Heart right ventricle (tissue), 16 donors: ENCODE data around the gene FAM43B. TPM values are rescaled to one million over a fixed set of nuclear protein-coding genes. Genes with fewer than 3 reads are reported as not detected.

Source experiments
- ATAC-seq, 8 donors: fragments of 200-7000 bp; cut with Tn5 transposase; one replicate each; pipeline ENCODE4 v1.9.1; 2020; ENCODE audit warnings: mild to moderate bottlenecking in 8 of 8, moderate library complexity in 8 of 8, moderate number of reproducible peaks in 1 of 8
- DNase-seq, 2 donors: peaks; one replicate each; pipeline ENCODE4 v3.0.0-alpha.2; 2020
- H3K27ac ChIP-seq, 10 donors: fragments of 200-600 bp; sonication (generic) in 2 of 10; one replicate each; pipeline versions ENCODE4 v1.5.0 to v1.8.0; 2020 to 2022; ENCODE audit warnings: mild to moderate bottlenecking in 3 of 10
- H3K27me3 ChIP-seq, 7 donors: fragments of 200-600 bp; one replicate each; pipeline ENCODE4 v1.8.0; 2021 to 2022; ENCODE audit warnings: mild to moderate bottlenecking in 2 of 7
- H3K36me3 ChIP-seq, 9 donors: fragments of 200-600 bp; sonication (generic) in 1 of 9; one replicate each; pipeline versions ENCODE4 v1.5.0 to v1.8.0; 2020 to 2022; ENCODE audit warnings: mild to moderate bottlenecking in 2 of 9
- H3K4me1 ChIP-seq, 9 donors: fragments of 200-600 bp; sonication (generic) in 1 of 9; one replicate each; pipeline versions ENCODE4 v1.5.0 to v1.8.0; 2020 to 2022; ENCODE audit warnings: mild to moderate bottlenecking in 4 of 9
- H3K4me3 ChIP-seq, 10 donors: fragments of 200-600 bp; sonication (generic) in 2 of 10; one replicate each; pipeline versions ENCODE4 v1.5.0 to v1.8.0; 2020 to 2022; ENCODE audit warnings: mild to moderate bottlenecking in 7 of 10, moderate library complexity in 2 of 10
- H3K9me3 ChIP-seq, 11 donors: fragments of 200-600 bp in 10 of 11; sonication (generic) in 2 of 11; one replicate each; pipeline versions ENCODE4 v1.5.0 to v1.8.0; 2013 to 2022; ENCODE audit warnings: mild to moderate bottlenecking in 2 of 11, control low read depth in 1 of 11, moderate library complexity in 1 of 11
- WGBS, 2 donors: extraction: QIAGEN DNeasy Blood & Tissue Kit; methylation state at CpG; one replicate each; pipeline ENCODE4 v1.1.7; 2013; ENCODE audit warnings: inconsistent platforms in 1 of 2; 5-methylcytosine and 5-hydroxymethylcytosine counted together
- intact Hi-C, 10 donors: fragments of 100-400 bp; cut with DNase I; formaldehyde crosslinking; loops; one replicate each; pipeline versions ENCODE4 v1.11.1 to v1.14.2; 2022
- polyA plus RNA-seq, 2 donors: library from polyadenylated mRNA; stranded (reverse); fragments of 200-250 nt; gene quantifications; one replicate each; pipeline ENCODE4 v1.2.3, GENCODE V29; 2013
- total RNA-seq, 10 donors: library from RNA; stranded (reverse); fragmentation: NEBNext Ultra II Directional in 3 of 10; extraction: Animal tissue kit (Norgen Biotek cat#: 25700) in 3 of 10; gene quantifications; one replicate each; pipeline versions ENCODE4 v1.2.1 to v1.2.4, GENCODE V29; 2021 to 2023
- TF ChIP-seq, protein P1 (sequence below), 9 donors: fragments of 200-600 bp; sonication (generic) in 2 of 9; IDR thresholded peaks; one replicate each; pipeline versions ENCODE4 v1.5.0 to v1.8.0; 2021 to 2022; ENCODE audit warnings: antibody characterized with exemption in 9 of 9, mild to moderate bottlenecking in 5 of 9, moderate library complexity in 1 of 9
- donor health status: Arrhythmogenic right ventricular cardiomyopathy.
- donor health status: ischemic (EF 13 %, LVEDD 7.1; RV severe dilation, severe dysfunction).
- donor health status: healthy with polysubstance abuse.
- donor health status: DM: no; HTN: yes; CAD: no.
- donor health status: DM: no; HTN: no; CAD: no.
- donor health status: ischemic (EF 25% LVEDD 6.9; RV normal size, moderate dysfunction).
- donor health status: ischemic (EF 25% LVEDD 5.7; RV mildly dilated, moderate dysfunction).
- donor health status: healthy.
- donor health status: DM: yes; HTN: yes; CAD: no.
- donor health status: Ischemic cardiomyopathy.
- donor health status: ischemic (EF 35%, LVEDD 5.7; RV mildly dilated, moderate dysfunction).
- donor health status: nonischemic (EF 11% LVEDD 7.7; RV severe dilation, severe dysfunction).
- donor health status: DM: yes; HTN: yes; CAD: no.
- donor health status: PGD.
- donor health status: ischemic (EF 29% LVEDD 5.4; RV normal size, mild dysfunction).
- donor health status: nonischemic (EF 23%, LVEDD 6.1; RV moderate dilation, normal function).

FAM43B gene
- total and polyA plus RNA-seq, 12 donors, result 1.0 to 16.3 (median 2.3) TPM

DNA sequence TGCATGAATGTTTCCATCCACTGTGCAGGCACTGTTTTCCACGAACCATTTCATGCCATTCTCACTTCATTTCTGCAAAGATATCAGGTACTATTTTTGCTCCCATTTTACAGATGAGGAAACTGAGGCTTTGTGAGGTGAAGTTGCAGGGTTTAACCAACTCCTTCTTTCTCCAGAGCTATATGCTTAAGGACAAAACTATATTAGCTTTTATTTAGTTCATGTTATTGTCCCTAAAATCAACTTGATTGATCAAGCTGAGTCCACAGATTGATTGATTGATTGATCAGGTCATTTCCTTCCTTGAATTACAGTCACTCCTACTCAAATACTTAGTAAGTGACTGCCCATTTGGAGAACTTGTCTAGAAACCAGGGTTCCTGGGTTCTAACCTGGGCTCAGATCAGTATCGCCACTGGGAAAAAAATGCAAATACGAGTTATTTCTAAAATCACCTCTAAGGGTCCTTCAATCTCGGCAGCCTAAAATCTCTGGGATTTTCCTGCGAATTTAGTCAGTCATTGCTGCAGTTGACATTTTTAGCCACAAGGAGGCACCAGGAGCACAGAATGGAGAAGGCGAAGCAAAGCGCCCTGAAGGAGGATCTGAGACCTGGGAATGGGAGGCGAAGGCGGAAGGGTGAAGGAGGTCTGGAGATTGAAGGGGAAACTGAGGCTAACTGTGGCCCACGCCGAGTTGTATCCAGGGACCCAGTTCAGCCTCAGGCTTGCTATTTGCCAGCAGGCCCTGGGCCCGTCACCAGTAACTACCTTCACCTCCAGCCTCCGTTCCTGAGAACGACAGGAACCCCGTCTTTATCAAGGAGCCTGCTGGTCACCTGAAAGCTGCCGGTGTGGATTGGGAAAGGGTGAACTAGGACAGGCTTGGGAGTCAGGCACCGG lies 30.2 kb upstream of the FAM43B start:
- Histone ChIP-seq H3K4me3 (peak overlapping the region in 1 of 10 donors; percentile 17), H3K36me3 (no peaks in the 10 kb centered on the region), H3K27me3 (peaks cover 0 to 15% (median 0%) of the 10 kb centered on the region in 7 donors), H3K27ac (no peak overlapping the region), H3K9me3 (no peaks in the 10 kb centered on the region), H3K4me1 (peaks cover 0 to 7% (median 0%) of the 10 kb centered on the region in 9 donors)
- peak; percentile 58 to 81 (median 72) for ATAC-seq
- TF ChIP-seq, protein P1, sequence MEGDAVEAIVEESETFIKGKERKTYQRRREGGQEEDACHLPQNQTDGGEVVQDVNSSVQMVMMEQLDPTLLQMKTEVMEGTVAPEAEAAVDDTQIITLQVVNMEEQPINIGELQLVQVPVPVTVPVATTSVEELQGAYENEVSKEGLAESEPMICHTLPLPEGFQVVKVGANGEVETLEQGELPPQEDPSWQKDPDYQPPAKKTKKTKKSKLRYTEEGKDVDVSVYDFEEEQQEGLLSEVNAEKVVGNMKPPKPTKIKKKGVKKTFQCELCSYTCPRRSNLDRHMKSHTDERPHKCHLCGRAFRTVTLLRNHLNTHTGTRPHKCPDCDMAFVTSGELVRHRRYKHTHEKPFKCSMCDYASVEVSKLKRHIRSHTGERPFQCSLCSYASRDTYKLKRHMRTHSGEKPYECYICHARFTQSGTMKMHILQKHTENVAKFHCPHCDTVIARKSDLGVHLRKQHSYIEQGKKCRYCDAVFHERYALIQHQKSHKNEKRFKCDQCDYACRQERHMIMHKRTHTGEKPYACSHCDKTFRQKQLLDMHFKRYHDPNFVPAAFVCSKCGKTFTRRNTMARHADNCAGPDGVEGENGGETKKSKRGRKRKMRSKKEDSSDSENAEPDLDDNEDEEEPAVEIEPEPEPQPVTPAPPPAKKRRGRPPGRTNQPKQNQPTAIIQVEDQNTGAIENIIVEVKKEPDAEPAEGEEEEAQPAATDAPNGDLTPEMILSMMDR (IDR thresholded peaks at IDR 0.05), result peak; percentile 82 to 94 (median 90)
- WGBS, 2 donors, result 14 to 19% methylated on average over 17 of the region's 17 CpGs
- intact Hi-C loops, result loop anchor here in 9 of 10 donors (2.0 to 10.0 kb wide), 7 partner anchors 53 to 213 kb away; partner anchors contain the start of genes PINK1 (in 5 of the 9) and SH2D5 (in 2 of the 9)
- peak; percentile 42 to 82 for DNase-seq

- DNase-seq, result no peak
- no peak for ATAC-seq
- 81 to 88% methylated on average over 6 of the region's 6 CpGs for WGBS, 2 donors
- H3K36me3 ChIP-seq, result no peaks in the 10 kb centered on the region
- intact Hi-C loops, result loop anchor here in 6 of 10 donors (5.0 to 10.0 kb wide), 4 partner anchors 49 to 209 kb away; partner anchors contain the start of gene SH2D5 (in 2 of the 6)
- H3K4me1 ChIP-seq, result peaks cover 0 to 7% (median 0%) of the 10 kb centered on the region in 9 donors
- H3K27me3 ChIP-seq, result peaks cover 0 to 50% (median 25%) of the 10 kb centered on the region in 7 donors
- H3K4me3 ChIP-seq, result no peak overlapping the region
- TF ChIP-seq, protein P1 (IDR thresholded peaks at IDR 0.05), result no peak
- H3K9me3 ChIP-seq, result no peaks in the 10 kb centered on the region
- H3K27ac ChIP-seq, result no peak overlapping the region
Measured at GRCh38 chr1:20526267-20526666, 26.1 kb upstream of the FAM43B start.

DNA sequence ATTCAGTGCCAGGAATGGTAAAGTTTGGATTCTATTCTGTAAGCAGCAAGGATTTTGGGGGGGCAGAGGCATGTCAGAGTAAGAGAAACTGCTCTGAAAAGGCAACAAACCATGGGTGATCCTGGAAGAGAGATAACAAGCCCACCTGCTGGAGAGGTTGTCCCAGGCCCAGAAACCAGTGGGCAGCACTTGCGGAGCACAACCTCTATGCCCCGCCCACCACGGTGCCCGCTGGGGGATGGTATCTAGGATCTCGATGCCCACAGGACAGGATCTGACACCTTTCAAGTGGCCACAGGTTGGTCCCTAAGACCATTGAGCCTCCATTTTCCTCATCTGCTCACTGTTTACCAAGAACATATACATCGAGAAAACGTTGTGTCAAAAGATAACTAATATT lies 24.2 kb upstream of the FAM43B start:
- Histone ChIP-seq H3K27ac (no peak overlapping the region), H3K36me3 (no peaks in the 10 kb centered on the region), H3K4me1 (no peaks in the 10 kb centered on the region), H3K27me3 (peaks cover 0 to 45% (median 25%) of the 10 kb centered on the region in 7 donors), H3K4me3 (no peak overlapping the region), H3K9me3 (no peaks in the 10 kb centered on the region)
- TF ChIP-seq, protein P1 (IDR thresholded peaks at IDR 0.05), result no peak
- intact Hi-C loops, result loop anchor here in 6 of 10 donors (5.0 to 10.0 kb wide), 4 partner anchors 47 to 207 kb away; partner anchors contain the start of gene SH2D5 (in 2 of the 6)
- ATAC-seq, result no peak
- DNase-seq, result no peak
- 54 to 60% methylated on average over 7 of the region's 7 CpGs for WGBS, 2 donors

GRCh38 chr1:20530306-20530705 lies 22.1 kb upstream of the FAM43B start:
- Histone ChIP-seq H3K9me3 (no peaks in the 10 kb centered on the region), H3K4me3 (no peak overlapping the region), H3K36me3 (no peaks in the 10 kb centered on the region), H3K4me1 (peaks cover 0 to 11% (median 7%) of the 10 kb centered on the region in 9 donors), H3K27me3 (peaks cover 0 to 45% (median 25%) of the 10 kb centered on the region in 7 donors), H3K27ac (no peak overlapping the region)
- TF ChIP-seq, protein P1 (IDR thresholded peaks at IDR 0.05), result no peak
- intact Hi-C loops, result no loop called here
- no peak for DNase-seq
- 29 to 43% methylated on average over 8 of the region's 8 CpGs for WGBS, 2 donors
- no peak for ATAC-seq
